CD4-positive, alpha-beta T cell treated with Interleukin-1 beta for 1 hour (primary cell): ENCODE data around the gene UBALD2.
"Not testable (repeated sequence)": the region's sequence is repeated elsewhere in the genome, so short reads cannot be mapped to it uniquely, and the experiment has no call there.

Experiments
- DNase-seq, 2 donors: peaks; one replicate each; pipeline ENCODE4 v3.0.0-alpha.2; 2020 to 2022

Gene UBALD2

DNA sequence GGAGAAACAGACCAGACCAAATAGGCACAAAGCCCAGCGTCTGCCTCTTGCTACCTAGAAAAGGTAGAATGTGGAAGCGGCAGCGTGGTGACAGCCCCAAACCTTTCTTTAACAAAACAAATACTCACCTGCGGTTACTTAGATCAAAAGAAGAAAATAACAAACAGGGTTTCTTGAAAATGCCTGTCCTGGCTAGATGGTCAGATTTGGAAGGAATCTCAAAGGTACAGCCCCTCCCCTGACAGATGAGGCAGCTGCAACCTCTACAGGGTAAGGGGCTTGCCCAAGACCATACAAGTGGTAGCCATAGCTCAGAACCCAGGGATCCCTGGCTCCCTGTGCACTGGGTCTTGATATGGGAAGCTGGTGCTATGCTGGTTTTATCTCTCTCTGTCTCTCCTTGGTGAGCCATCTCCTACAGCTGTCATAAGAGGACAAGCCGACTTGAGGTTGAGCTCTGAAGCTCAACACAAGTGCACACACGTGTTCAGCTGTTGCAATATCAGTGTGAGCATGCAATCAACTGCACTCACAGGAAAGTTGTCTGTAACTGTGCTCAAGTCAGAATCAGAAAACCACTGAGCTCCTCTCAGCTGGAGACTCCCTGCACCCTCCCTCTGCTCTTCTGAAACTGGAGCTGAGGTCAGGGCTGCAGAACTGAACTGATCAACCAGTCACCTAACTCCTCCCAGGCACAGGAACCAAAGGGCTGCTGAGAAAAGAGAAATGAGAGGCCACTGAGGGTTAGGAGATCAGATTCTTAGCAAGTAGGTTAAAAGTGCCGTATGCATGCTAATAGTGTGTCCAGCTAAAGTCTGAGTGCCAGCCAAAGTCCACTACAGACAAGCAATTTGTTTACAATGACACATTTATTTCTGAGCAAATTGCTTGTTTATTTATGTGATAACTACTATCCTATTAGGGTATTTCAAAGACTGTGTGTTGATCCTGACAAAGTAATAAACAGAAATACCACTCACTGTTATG lies 18.8 kb upstream of the UBALD2 start:
- DNase-seq, result peak in 1 of 2 donors; percentile 45

DNA sequence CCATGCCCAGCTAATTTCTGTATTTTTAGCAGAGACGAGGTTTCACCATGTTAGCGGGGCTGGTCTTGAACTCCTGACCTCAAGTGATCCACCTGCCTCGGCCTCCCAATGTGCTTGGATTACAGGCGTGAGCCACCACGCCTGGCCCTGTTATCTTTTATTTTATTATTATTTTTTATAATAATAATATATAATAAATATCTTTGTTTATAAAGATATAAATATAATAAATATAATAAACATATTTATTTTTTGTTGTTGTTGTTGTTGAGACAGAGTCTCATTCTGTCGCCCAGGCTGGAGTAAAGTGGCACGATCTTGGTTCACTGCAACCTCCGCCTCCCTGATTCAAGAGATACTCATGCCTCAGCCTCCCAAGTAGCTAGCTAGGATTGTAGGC lies 17.8 kb upstream of the UBALD2 start:
- no peak for DNase-seq

DNA sequence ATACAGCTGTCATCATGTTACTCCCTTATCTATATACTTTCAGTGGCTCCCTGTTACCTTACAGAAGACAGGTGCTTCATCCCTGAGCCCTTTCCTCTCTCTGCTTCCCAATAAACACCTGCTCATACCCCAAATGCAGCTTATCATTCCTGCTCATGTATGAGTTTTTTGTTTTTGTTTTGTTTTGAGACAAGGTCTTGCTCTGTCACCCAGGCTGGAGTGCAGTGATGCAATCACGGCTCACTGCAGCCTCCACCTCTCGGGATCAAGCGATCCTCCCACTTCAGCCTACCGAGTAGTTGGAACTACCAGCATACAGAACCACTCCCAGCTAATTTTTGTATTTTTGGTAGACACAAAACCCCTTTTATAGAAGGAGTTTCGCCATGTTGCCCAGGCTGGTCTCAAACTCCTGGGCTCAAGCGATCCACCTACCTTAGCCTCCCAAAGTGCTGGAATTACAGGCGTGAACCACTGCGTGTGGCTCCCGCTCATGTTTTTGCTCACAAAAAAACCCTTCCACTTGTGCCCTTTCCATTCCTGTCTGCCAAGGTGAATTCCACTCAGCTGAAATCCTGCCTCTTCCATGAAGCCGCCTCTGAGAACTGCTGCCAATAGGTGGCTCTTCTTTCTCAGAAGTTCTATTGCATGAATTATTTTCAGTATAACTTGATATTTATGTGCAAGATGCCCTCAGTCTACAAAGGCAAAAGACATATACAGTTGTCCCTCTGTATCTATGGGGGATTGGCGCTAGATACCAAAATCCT lies 16.9 kb upstream of the UBALD2 start:
- no peak for DNase-seq

DNA sequence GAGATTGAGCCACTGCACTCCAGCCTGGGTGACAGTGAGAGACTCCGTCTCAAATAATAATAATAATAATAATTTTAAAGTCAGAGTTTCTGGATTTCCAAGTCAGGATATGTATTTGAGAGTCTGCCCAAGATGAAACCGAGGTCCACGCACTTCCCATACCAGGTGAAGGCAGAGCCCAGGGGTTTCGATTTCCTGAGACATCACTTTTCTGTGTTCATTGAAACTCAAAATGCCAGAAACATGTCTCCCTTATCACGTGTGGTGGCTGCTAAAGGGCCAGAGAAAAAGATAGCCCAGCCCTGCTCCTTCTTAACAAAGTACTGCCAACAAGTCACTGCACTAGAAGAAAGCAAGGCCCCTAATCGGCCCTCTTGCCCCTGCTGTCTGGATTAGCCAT lies 15.0 kb upstream of the UBALD2 start:
- no peak for DNase-seq

DNA sequence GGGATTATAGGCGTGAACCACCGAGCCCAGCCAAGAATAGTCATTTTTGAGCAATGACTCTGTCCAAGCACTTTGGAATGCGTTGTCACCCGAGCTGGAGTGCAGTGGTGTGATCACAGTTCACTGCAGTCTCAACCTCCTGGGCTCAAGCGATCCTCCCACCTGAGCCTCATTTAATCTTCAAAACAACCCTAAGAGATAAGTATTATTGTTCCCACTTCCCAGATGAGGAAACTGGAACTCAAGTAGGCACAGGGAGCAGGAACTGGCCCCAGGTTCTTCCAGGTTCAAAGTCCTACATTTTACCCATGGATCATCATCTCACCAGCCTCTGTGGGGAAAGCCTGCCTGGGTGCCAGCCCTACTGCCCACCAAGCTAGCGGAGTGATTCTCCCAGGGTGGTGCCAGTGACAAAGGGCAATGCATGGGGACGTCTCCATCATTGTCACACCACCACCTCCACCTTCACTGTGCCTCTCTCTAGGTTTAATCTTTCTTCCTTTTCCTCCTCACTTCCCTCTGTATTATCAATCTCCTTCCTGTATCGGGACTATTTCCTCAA lies 13.6 kb upstream of the UBALD2 start:
- no peak for DNase-seq

DNA sequence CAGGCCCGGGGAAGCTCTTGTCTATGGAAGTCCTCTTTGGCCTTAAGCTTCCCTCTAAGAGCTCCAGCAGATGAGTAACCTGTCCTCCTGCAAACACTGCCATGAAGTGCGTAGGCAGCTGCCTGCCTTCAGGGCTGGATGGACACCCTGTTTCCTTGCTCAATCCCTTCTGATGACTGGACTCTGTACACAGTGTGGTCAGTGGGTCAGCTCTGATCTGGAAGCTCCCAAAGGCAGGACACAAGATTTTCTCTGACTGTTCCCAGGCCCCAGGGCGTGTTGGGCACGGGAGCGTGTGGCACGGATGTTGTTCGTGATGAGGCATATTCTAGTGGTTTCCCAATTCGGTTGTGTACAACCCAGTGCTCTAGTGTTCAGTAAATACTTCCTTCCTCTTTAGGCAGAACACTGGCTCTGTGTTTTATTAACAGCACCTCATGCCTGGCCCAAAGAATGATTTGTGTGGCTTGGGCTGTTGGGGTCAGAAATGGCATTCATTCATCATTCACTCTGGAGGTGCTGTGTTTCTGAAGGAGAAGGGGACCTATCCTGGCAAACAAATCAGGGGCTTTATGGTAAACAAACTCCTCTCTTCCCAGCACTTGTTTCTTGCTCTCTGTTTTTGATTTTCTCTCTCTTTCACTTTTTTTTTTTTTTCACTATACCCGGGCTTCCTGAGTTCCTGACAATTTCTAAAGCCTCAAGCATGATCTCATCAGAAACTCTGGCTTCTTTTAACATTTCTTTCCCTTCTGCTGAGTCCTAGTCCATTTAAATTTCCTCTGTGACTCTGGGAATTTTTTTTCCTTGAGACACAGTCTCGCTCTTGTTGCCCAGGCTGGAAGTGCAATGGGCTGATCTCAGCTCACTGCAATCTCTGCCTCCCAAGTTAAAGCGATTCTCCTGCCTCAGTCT lies 12.9 kb upstream of the UBALD2 start:
- DNase-seq, result peak; percentile 44 to 66

DNA sequence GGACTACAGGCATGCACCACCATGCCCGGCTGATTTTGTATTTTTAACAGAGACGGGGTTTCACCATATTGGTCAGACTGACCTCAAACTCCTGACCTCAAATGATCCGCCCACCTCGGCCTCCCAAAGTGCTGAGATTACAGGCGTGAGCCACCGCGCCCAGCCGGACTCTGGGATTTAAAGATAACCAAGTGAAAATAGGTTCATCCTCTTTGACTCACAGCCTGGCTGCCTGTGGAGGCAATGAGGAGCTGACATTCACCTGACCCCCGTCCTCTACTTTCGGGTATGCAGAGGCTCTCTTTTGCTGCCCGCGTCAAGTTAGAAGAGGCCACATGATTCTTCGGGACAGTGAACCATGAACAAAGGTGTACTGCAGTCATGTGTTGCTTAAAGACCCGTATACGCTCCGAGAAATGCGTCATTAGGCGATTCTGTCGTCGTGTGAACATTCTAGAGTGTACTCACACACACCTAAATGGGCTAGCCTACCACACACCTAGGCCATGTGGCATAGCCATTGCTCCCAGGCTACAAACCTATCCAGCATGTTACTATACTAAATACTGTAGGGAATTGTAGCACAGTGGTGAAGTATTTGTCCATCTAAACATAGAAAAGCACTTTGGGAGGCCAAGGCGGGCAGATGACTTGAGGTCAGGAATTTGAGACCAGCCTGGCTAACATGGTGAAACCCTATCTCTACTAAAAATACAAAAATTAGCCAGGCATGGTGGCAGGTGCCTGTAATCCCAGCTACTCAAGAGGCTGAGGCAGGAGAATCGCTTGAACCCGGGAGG lies 12.0 kb upstream of the UBALD2 start:
- not testable (repeated sequence) for DNase-seq

DNA sequence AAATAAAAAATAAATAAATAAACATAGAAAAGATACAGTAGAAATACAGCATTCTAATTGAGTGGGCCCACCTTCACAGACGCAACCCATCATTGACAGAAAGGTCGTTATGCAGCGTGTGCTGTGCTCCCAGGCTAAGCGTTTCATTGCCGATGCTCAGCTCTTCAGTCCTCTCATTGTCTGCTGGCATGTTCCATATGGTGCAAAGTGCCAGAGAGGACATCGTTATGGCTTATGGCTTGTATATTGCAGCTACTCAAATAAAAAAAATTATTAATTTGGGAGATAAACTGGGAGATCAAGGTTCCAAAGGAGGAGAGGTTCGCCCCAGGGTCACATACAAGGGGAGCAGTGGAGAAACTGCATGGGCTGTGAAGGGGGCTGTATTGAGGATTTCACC lies 11.3 kb upstream of the UBALD2 start:
- no peak for DNase-seq

DNA sequence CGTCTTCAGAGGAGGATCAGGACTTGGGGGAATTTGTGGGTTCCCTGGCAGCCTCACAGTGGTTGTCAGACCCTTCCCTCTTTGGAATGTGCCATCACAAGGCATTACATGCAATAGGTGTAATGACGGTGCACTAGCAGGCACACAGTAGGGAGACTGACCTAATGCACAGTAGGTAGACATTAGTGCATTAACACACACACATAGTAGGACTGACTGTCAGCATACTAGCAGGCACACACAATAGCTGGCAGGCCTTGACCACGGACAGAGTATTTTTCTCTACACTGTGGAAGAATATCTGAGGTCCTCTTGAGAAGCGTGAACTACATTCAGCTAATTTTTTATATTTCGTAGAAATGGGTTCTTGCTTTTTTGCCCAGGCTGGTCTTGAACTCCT lies 10.9 kb upstream of the UBALD2 start:
- no peak for DNase-seq

DNA sequence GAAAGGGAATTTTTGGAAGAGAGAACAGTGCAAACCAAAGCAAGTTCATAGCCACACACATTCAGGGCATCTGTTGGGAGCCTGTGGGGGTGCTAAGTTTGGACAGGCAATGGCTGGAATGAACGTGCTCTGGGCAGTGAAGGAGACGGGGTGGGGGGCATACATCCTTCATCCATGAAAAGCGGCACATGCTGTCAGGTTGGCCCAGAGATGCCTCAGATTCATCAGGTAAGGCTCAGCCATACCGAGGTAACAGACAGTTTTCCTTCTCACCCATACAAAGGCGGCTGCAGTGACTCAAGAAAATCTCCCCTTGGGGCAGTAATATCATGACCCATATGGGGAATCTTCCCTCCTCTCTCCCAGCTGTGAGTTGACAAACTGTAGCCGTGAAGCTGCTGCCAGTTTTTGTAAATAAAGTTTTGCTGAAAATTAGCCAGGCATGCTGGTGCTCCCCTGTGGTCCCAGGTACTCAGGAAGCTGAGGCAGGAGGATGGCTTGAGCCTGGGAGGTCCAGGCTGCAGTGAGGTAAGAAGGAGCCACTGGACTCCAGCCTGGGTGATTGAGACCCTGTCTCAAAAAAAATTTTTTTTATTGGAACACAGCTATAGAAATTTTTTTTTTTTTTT lies 9.2 kb upstream of the UBALD2 start:
- no peak for DNase-seq

DNA sequence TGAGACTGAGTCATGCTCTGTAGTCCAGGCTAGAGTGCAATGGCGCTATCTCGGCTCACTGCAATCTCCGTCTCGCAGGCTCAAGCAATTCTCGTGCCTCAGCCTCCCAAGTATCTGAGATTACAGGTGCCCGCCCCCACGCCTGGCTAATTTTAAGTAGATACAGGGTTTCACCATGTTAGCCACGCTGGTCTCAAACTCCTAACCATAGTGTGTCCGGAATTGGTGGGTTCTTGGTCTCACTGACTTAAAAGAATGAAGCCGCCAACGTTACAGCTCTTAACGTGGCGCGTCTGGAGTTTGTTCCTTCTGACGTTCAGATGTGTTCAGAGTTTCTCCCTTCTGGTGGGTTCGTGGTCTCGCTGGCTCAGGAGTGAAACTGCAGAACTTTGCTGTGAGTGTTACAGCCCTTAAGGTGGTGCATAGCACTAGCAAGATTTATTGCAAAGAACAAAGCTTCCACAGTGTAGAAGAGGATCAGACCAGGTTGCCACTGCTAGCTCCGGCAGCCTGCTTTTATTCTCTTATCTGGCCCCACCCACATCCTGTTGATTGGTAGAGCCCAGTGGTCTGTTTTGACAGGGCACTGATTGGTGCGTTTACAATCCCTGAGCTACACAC lies 8.6 kb upstream of the UBALD2 start:
- peak; percentile 69 to 70 for DNase-seq

DNA sequence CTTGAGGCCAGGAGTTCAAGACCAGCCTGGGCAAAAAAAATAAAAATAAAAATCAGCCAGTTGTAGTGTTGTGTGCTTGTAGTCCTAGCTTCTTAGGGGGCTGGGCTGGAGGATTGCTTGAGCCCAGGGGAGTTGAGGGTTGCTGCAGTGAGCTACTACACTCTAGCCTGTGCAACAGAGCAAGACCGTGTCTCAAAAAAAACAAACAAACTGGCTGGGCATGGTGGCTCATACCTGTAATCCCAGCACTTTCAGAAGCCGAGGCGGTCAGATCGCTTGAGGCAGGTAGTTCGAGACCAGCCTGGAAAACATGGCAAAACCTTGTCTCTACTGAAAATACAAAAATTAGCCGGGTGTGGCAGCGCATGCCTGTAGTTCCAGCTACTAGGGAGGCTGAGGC lies 4.9 kb upstream of the UBALD2 start:
- no peak for DNase-seq

DNA sequence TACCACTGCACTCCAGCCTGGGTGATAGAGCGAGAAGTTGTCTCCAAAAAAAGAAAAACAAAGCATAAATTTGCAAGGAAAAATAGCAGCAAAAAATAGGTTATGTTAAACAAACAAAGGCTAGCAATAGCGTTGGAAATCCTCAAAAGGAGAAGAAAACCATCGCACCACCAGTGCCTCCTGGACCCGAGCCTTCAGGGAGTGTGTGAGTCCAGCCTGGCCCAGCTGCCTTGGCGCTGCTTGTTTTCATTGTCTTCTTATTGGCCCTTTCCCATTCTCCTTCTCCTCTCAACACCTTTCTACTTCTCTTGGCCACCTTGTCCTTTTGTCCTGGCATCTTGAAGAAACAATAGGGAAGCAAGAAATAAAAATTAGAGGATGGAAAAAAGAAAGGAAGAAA lies 4.5 kb upstream of the UBALD2 start:
- no peak for DNase-seq

DNA sequence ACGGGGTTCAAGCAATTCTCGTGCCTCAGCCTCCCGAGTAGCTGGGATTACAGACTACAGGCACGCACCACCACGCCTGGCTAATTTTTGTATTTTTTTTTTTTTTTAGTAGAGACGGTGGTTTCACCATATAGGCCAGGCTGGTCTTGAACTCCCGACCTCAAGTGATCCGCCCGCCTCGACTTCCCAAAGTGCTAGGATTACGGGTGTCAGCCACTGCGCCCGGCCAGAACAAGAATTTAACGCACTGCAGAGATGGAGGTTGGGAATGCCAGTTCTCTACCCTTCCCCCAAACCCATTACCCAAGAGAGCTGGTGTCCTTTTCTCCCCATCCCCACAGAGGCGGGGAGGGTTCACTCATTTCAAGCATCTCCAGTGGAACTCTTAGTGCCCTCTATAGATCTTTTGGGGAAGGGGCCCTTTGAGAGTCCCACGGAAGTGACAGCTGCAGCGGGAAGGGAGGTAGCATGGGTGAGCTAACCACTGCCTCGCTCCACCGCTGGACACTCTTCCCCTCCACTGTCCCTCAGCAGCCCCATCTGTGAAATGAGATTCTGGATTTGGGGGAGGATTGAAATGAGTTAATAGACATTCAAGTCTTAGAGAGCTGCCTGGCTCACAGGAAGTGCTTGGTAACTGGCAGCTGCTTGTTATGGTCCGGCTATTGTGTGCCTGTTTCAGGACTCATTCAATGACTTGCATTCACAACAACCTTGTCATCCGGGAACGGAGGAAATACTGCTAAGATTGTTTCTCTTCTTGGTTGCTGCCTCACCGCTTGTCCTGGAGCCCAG lies 3.5 kb upstream of the UBALD2 start:
- DNase-seq, result no peak

DNA sequence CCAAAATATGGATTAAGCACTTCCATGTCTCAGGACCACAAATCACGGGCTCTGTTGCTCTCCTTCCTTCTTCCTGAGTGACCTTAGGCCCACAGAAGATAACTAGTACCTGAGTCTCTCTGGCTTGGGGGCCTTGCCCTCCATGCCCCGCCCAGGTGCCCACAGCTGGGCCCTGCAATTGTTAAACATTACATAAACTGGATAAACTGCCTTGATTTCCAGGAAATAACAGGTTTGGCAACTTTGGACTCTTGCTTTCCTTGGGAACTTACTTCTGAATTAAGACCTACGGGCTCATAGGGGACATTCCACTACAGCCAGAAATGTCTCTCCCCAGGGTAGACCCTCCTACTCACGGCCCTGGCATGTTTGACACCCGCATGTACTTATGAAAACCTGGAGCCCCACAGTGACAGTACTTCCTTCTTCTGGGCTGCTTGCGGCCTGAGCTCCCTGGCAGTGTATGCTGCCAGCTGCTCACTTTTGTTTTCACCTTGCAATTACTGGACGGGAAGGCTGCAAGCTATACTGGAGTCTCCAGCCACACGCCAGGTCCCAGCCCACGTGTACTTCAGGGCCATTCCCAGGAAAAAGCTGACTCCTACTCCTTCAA lies 2.3 kb upstream of the UBALD2 start:
- peak in 1 of 2 donors; percentile 50 for DNase-seq

DNA sequence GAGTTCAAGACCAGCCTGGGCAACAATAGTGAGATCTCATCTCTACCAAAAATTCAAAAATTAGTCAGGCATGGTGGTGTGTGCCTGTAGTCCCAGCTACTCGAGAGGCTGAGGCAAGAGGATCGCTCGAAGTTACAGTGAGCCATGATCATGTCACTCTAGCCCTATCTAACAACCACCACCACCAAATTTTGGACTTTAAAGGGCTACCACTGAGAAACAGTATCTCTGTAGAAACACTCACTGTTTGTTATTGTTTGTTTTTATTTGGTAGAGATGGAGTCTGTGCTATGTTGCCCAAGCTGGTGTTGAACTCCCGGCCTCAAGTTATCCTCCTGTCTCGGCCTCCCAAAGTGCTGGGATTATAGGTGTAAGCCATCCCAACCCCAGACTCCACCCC lies 1.3 kb upstream of the UBALD2 start:
- DNase-seq, result no peak

DNA sequence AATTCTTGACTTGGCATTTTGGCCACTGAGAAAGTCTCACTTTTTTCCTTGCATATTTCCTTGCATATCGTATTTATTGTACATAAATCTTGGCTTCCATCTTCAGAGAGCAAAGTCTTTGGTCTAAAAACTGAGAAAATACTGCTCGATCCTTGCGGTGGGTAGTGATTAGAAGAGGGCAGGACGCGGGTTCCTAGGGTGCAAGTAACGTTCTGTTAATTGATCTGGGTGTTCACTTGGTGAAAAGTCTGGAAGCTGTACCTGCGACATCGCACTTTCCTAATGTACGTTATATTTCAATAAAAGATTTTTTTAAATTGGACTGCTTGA lies 758 bp upstream of the UBALD2 start:
- DNase-seq, result no peak

DNA sequence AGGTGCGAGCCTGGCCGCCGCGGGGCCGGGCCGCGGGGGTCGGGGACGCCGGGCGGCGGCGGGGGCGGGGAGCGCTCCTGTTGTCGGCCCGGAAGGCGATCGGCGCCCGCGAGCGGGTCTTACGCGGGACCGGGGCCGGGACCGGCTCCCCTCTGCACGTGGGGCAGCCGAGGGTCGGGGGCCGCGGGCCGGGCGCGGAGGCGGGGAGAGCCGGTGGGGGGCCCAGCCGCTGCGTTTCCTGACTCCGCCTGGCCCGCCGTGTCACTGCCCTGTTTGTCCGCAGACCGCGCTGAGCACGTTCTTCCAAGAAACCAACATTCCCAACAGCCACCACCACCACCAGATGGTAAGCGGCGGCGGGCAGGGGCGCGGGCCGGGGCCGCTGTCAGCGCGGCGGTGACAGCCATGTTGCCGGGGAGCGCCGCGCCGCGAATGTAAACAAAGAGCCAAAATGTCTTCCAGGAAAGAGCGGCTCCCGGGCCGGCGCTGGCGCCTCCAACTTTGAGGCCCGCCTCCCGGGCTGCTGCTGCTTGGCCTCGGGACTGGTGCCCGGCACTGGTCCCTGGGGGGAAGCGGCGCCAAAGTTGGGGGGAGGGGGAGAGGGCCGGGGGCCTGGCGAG lies 586 bp downstream of the UBALD2 start:
- peak; percentile 50 to 60 for DNase-seq
